ENCODE data around the gene ARHGAP6.

GRCh38 chrX:11239230-11239629 lies 426.5 kb downstream of the ARHGAP6 start:
- TF ChIP-seq POLR2A (IDR thresholded peaks at IDR 0.05; ENCODE audit: low read depth, low read length) (no peak), TAF1 (IDR thresholded peaks at IDR 0.05; ENCODE audit: borderline replicate concordance, low read depth, low read length) (no peak)

All from GM12892 (cell line).